ENCODE data around the gene FEM1C.

DNA sequence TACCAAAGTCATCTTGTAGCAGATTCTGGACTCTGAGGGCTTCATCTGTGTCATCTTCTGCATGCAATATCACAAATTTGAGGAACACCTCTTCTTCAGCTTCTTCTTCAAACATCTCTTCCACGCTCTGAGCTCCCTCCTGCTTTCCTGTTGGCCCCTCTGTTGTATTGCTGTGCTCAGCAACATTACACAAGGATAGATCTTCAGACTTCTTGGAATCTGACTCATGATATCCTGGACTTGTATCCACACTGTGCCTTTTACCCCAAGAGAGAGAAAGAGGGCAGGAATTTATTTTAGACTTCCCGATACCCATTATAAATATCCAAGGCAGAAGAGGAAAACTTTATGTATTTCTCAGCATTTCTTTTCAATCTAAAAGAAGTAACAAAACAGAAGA is 36.4 kb upstream of the FEM1C start:
- no peak for TF ChIP-seq CTCF (IDR thresholded peaks at IDR 0.05; ENCODE audit: poor library complexity, severe bottlenecking)
- no peak for TF ChIP-seq EP300 (conservative IDR thresholded peaks at IDR 0.05; ENCODE audit: poor library complexity, severe bottlenecking)

All from neural cell (in vitro differentiated cells).